Large intestine (tissue), 3 donors: ENCODE data around the gene AATK. TPM values are rescaled to one million over a fixed set of nuclear protein-coding genes. Genes with fewer than 3 reads are reported as not detected.

Experiments used
- DNase-seq, 2 donors: peaks; one replicate each; pipeline versions ENCODE4 v3.0.0 to v3.0.0-alpha.2; 2013
- H3K27ac ChIP-seq: one replicate; pipeline ENCODE4 v1.5.1; 2013; ENCODE audit warnings: low read length
- H3K27me3 ChIP-seq: 2 replicates; pipeline ENCODE4 v1.6.1; 2013; ENCODE audit warnings: low read length; ENCODE audit not compliant: control insufficient read depth, insufficient read depth
- H3K36me3 ChIP-seq: 2 replicates; pipeline ENCODE4 v1.6.1; 2013; ENCODE audit warnings: low read length; ENCODE audit not compliant: control insufficient read depth, insufficient read depth
- H3K4me1 ChIP-seq: one replicate; pipeline ENCODE4 v1.6.1; 2013; ENCODE audit warnings: low read length; ENCODE audit not compliant: control insufficient read depth, insufficient read depth
- H3K4me3 ChIP-seq: one replicate; pipeline ENCODE4 v1.5.1; 2013; ENCODE audit warnings: low read length
- H3K9me3 ChIP-seq: one replicate; pipeline ENCODE4 v1.6.1; 2013; ENCODE audit warnings: mild to moderate bottlenecking, low read depth, low read length, moderate library complexity; ENCODE audit not compliant: control insufficient read depth
- WGBS: methylation state at CpG from one replicate; pipeline ENCODE4 v1.1.5; 2013; ENCODE audit warnings: low lambda C conversion rate; ENCODE audit not compliant: insufficient coverage; 5-methylcytosine and 5-hydroxymethylcytosine counted together
- polyA plus RNA-seq: library from polyadenylated mRNA; unstranded; fragments of 120-200 nt; gene quantifications from one replicate; pipeline ENCODE4 v1.2.1, GENCODE V29; 2013

AATK gene
- polyA plus RNA-seq, 1 donor: 81.2 TPM

DNA sequence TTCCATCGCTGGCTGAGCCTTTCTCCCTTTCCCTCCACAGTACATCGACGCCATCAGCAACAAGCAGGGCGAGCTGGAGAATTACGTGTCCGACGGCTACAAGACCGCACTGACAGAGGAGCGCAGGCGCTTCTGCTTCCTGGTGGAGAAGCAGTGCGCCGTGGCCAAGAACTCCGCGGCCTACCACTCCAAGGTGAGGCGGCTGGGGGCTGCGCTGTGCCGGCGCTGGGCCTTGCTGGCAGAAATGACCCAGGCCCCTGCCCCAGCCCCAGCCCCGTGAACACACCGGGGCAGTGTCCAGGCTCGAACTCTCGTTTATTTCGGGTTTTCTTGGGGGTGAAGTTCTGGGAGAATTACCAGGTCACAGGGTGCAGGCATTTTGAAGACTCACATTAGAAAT is 66.1 kb downstream of the AATK start:
- WGBS: no CpG with 5 or more reads among the region's 23 CpGs
- Histone ChIP-seq H3K4me1 (peaks cover 26% of the 10 kb centered on the region), H3K27ac (no peak overlapping the region), H3K27me3 (peaks cover 2% of the 10 kb centered on the region), H3K9me3 (no peaks in the 10 kb centered on the region), H3K36me3 (no peaks in the 10 kb centered on the region), H3K4me3 (no peak overlapping the region)
- DNase-seq: no peak

DNA sequence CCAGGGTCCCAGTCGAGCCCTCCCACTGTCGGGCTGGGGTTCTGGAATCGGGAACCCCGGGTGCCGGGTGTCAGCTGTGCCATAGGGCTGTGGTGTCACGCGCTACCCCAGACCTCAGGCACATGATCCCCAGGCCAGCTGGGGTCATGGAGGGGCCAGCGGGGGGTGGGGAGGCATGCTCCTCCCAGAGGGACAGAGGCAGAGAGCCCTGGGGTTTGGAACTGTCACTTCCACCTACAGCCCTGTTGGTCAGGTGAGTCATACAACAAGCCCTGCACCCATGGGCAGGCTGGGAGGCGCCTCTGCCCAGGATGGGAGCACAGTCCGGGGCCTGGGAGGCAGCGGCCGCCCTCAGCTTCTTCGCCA is 68.1 kb downstream of the AATK start:
- H3K27ac ChIP-seq: no peak overlapping the region

DNA sequence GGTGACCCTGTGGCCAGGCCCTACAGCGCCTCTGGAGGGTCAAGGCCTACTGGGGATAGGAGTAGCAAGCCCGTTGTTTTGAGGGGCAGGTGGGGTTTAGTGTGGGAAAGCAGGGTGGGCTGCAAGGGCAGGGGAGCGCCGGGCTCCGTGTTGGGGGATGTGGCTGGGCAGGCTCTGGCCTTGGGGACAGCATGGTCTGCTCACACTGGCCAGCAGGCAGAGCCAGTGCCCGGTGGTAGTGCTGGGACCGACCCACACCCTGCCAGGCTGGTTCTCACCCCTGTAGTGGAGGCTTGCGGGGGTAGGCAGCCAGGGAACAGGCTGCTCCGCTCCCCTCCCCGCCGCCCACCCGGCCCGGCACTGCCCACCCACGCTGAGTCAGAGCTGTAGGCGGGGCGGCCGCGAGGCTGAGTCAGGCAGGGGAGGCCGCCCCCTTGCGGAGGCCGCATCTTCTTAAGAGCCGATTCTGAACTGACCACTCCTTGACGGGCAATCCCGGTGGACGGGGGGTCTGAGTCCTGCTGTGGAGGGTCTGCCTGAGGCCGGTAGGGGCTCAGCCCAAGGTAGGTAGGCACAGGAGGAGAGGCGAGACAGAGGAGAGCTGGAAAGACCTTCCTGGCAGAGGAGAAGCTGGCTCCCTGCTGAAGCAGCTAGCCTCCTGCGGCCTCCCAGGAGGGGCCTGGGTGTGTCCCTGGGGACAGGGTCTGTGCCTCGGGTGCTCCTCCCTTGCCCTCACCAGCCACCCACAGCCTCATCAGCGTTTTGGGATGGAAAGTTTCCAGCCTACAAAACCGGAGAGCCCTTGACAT is 68.7 kb downstream of the AATK start:
- DNase-seq: peak; percentile 61 to 65
- H3K4me3 ChIP-seq: no peak overlapping the region
- peaks cover 32% of the 10 kb centered on the region for H3K4me1 ChIP-seq
- whole genome bisulfite sequencing: no CpG with 5 or more reads among the region's 31 CpGs
- H3K27me3 ChIP-seq: peaks cover 2% of the 10 kb centered on the region
- H3K27ac ChIP-seq: no peak overlapping the region
- no peaks in the 10 kb centered on the region for H3K9me3 ChIP-seq
- H3K36me3 ChIP-seq: no peaks in the 10 kb centered on the region

More for the DNA sequence above, 68.1 kb downstream of the AATK start:
- Histone ChIP-seq H3K36me3 (no peaks in the 10 kb centered on the region), H3K9me3 (no peaks in the 10 kb centered on the region), H3K4me1 (peaks cover 32% of the 10 kb centered on the region), H3K27me3 (peaks cover 2% of the 10 kb centered on the region), H3K4me3 (no peak overlapping the region)
- WGBS: no CpG with 5 or more reads among the region's 13 CpGs
- DNase-seq: no peak

DNA sequence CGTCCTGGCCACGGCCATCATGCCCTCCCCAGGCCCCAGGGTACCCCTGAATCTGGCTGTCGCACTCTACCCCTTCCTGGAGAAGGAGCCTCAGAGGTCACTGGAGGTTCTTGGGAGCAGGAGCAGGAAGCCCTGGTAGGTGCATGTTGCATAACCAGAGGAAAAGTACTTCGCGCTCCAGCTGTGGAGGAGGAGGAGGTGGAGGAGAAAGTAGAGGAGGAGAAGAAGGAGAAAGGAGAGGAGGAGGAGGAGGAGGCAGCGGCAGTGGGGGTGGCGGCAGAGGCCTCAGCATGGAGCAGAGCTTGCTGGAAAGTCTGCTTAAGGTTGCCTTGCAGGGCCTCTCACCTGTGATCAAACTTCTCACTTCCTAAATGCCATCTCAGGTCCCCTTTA is 69.3 kb downstream of the AATK start:
- H3K4me1 ChIP-seq: peaks cover 32% of the 10 kb centered on the region

DNA sequence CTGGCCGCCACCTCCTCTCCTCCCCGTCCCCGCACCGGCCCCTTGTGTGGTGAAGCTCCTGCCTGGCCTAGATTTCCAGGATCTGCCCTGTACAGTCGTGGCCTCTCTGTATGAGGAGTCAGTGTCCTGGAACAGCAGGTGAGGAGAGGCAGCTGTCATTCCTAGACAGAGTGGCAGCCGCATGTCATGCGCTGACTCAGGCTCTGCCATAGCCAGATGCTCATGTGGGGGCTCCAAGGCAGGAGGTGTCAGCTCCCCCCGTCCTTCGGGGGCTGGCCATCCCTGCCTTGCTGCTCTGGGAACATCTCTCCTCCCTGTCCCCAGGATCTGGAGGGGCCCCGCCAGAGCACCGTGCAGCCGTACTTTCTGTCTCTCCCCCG is 70.6 kb downstream of the AATK start:
- no peak overlapping the region for H3K27ac ChIP-seq
- H3K36me3 ChIP-seq: no peaks in the 10 kb centered on the region
- H3K4me1 ChIP-seq: peaks cover 33% of the 10 kb centered on the region
- no peak overlapping the region for H3K4me3 ChIP-seq
- H3K27me3 ChIP-seq: peaks cover 2% of the 10 kb centered on the region
- DNase-seq: no peak
- peaks cover 4% of the 10 kb centered on the region for H3K9me3 ChIP-seq
- no CpG with 5 or more reads among the region's 13 CpGs for WGBS

More for the DNA sequence above, 69.3 kb downstream of the AATK start:
- 58% methylated on average over 2 of the region's 7 CpGs for WGBS
- no peaks in the 10 kb centered on the region for H3K36me3 ChIP-seq
- no peak overlapping the region for H3K4me3 ChIP-seq
- peaks cover 2% of the 10 kb centered on the region for H3K27me3 ChIP-seq
- no peak overlapping the region for H3K27ac ChIP-seq
- peaks cover 4% of the 10 kb centered on the region for H3K9me3 ChIP-seq
- no peak for DNase-seq

DNA sequence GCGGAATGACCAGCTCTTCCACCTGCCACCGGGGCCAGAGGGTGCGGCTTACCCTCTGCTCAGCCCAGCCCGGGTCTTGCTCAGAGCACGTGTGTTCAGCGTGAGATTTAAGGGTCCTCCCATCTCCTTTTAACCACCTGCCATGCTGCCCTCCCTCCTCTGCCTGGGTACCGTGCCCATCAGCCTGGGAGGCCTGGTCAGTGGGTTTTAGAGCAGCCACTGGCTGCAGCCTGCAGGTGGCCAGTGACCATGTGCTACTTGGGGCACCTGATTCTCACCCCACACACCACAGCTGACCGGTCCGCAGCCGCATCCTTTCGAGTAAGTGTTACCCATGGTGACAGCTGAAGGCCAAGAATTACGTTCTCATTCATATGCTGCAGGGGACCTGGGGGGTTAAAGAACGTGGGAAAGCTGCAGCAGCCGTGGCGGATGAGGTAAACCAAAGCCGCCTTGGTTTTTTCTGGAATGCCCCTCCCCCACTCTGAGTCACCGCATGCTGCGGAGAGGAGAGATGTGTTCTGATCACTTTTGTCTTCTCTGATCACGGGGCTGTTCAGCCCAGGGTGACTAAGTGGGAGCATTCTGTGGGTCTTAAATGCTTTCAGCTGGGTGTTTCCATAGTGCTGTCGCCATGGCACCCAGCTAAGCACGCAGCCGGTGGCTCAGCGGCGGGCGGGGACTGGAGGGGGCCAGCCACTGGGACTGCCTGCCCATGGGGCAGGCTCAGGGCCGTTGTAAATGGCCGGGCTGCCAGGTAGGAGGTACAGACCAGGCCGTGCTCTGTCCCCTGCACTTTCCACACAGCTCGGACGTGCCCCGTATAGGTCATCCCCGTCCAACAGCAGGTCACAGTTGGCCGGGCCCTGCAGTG is 71.3 kb downstream of the AATK start:
- peaks cover 2% of the 10 kb centered on the region for H3K27me3 ChIP-seq
- H3K4me3 ChIP-seq: no peak overlapping the region
- peaks cover 33% of the 10 kb centered on the region for H3K4me1 ChIP-seq
- H3K27ac ChIP-seq: no peak overlapping the region
- peaks cover 4% of the 10 kb centered on the region for H3K9me3 ChIP-seq
- H3K36me3 ChIP-seq: no peaks in the 10 kb centered on the region
- peak; percentile 84 to 87 for DNase-seq
- no CpG with 5 or more reads among the region's 33 CpGs for WGBS

DNA sequence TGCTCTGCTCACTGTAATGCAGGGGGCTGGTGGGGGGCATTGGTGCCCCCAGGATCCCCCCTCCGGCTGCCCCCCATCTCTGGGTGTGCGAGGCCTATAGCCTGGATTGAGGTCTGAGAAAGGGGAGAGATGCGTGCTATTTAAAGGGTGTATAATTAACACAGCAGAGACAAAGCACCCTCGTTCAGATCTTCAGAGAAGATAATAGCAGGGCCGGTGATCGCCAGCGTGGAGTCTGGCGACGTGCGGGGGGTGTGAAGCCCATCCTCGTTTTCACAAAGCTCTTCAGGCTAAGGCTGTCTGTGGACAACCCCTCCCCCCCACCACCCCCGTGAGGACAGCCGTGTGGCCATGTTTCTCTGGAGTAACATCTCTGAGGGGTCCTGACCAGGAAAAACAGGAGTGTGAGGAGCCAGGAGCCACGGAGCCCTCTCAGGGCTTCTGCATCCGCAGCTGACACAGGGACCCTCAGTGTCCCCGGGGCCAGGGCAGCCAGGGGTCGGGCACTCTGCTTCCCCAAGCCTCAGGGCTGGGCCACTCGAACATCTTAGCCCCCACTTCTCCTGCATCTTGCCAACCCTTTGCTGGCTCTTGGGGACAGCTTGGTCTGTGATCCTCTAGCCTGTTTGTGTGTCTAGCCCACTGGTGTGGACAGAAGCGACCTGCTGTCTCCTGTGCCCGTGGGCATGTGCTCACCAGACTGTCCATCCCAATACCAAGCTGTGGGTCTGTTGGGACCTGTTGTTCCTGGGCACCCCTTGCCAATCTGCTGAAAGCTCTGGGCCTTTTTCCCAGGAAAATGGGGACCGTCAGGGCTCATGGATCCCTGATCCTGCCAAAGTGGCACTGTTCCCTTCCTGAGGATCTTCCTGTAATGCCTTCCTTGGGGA is 72.2 kb downstream of the AATK start:
- Histone ChIP-seq H3K36me3 (no peaks in the 10 kb centered on the region), H3K27ac (no peak overlapping the region), H3K4me1 (peaks cover 33% of the 10 kb centered on the region), H3K4me3 (no peak overlapping the region), H3K27me3 (peaks cover 2% of the 10 kb centered on the region), H3K9me3 (peaks cover 4% of the 10 kb centered on the region)
- no CpG with 5 or more reads among the region's 21 CpGs for WGBS
- DNase-seq: no peak

DNA sequence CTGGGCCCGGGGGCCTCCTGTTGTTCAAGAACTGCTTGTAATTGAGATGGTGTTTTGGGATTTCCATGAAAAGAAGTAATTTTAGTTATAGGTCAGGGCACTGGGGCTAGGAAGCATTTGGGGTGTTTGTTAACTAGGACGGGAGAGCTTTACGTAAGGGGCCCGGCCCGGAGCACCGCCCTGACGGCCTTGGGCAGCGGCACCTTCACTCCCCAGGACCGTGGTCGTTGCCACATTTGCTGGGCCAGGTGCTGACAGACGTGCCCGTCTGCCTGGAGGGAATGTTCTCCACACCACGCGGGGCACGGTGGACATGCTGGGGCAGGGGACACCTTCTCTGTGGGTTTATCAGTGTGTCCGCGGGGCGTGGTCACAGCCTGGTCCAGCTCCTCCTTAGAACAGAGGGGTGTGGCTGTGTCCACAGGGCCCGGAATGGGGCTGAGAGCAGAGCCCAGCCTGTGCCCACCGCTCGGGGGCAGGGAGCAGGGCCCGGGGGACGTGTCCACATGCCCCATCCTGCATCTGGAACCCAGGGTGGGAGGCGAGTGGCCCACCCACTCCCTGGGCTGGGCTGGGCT is 73.4 kb downstream of the AATK start:
- H3K4me3 ChIP-seq: no peak overlapping the region
- H3K36me3 ChIP-seq: no peaks in the 10 kb centered on the region
- no peak overlapping the region for H3K27ac ChIP-seq
- DNase-seq: no peak
- no CpG with 5 or more reads among the region's 24 CpGs for WGBS
- peaks cover 4% of the 10 kb centered on the region for H3K9me3 ChIP-seq
- peaks cover 29% of the 10 kb centered on the region for H3K4me1 ChIP-seq
- peaks cover 2% of the 10 kb centered on the region for H3K27me3 ChIP-seq

DNA sequence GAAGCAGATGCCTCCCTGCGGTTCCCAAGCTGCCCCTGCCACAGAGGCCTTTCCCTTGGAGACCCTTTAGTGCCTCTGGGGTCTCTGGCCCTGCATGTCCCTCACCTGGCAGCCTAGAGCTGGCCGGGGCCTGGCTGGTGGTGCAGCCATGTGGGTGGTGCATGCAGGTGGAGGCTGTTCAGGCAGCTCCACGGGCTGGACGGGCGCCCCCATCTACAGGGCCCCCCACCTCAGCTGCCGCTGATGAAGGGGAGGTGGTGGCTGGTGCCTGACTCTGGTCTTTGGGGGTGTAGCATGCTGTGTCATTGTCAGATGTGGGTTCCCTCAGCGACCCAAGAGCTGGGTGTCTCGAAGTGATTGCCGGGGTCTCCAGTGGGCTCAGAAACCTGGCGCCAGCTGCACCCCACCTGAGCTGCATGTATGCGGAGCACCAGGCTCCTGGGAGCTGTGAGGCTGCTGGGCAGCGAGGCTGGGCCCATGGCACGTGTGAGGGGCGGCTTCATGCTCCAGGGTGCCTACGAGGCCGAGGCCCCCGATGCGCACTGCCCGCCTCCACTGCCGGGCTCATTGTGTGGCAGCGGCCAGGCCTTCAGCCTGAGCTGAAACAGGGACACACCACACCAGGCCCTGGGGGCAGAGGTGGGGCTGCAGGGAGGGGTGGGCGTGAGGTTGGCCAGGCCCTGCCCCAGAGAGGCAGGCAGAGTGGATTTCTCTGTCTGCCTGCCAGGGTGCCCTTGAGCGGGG is 74.1 kb downstream of the AATK start:
- peaks cover 2% of the 10 kb centered on the region for H3K36me3 ChIP-seq
- peaks cover 4% of the 10 kb centered on the region for H3K9me3 ChIP-seq
- no peak overlapping the region for H3K27ac ChIP-seq
- WGBS: no CpG with 5 or more reads among the region's 23 CpGs
- no peak overlapping the region for H3K4me3 ChIP-seq
- H3K27me3 ChIP-seq: peaks cover 2% of the 10 kb centered on the region
- peaks cover 23% of the 10 kb centered on the region for H3K4me1 ChIP-seq
- DNase-seq: no peak
